ENCODE results near the gene DDX41. TPM values are rescaled to one million over a fixed set of nuclear protein-coding genes. Genes with fewer than 3 reads are reported as not detected.
A peak's percentile ranks its signal among the peaks of the same experiment; 100 is the strongest.

Gene DDX41
- total and polyA plus RNA-seq, 10 of the 15 experiments (the other 5 are each of a cell fraction or from before 2014, with no cell fraction given): 32.7 to 215 (median 93.6) TPM

- TF ChIP-seq TAF1 (IDR thresholded peaks at IDR 0.05; ENCODE audit: borderline replicate concordance, low read depth, low read length) (no peak), IRF4 (IDR thresholded peaks at IDR 0.05; ENCODE audit: low read depth, low read length) (no peak)
Observed at GRCh38 chr5:177555665-177556064, 38.9 kb upstream of the DDX41 start (continued).

- DNase-seq (ENCODE audit: low read depth, low spot score) (no peak), ATAC-seq (no peak), FAIRE-seq (no peak)
- no peak overlapping the region for H3K4me3 ChIP-seq
- H2AFZ ChIP-seq (ENCODE audit: control insufficient read depth, low read depth, low read length): peak overlapping the region; percentile 96; the same call in 1 of the 2 replicates
- H3K4me2 ChIP-seq (ENCODE audit: control insufficient read depth, insufficient read depth): peak overlapping the region; percentile 81; the same call in 1 of the 2 replicates
- WGBS (ENCODE audit: insufficient coverage, insufficient replicate concordance, low lambda C conversion rate, missing lambda C conversion rate): 100% methylated on average over 2 of the region's 2 CpGs
- ChIA-PET RAD21 (ENCODE audit: unreplicated experiment) (no interaction called here), POLR2A (interaction anchor here (1.0 kb wide), 1 partner anchor 18 kb away, joined by 3 read pairs; no protein-coding TSS in a partner anchor), SMC1A (ENCODE audit: uncharacterized antibody, unreplicated experiment) (no interaction called here), CTCF (no interaction called here)
- H3K27ac ChIP-seq (ENCODE audit: control insufficient read depth, insufficient read depth): no peak overlapping the region
- in situ Hi-C loops (cut with MboI): no loop called here
- H3K9ac ChIP-seq (ENCODE audit: control insufficient read depth, insufficient read depth, low read length): no peak overlapping the region
- H3K79me2 ChIP-seq (ENCODE audit: control insufficient read depth, insufficient read depth, low read length): peaks cover 20% of the 10 kb centered on the region
- H3K9me3 ChIP-seq (replicated peaks; ENCODE audit: control insufficient read depth, insufficient read depth, low read length): no peaks in the 10 kb centered on the region
- BruUV-seq (replicated peaks): no TSS peak
- intact Hi-C loops (cut with micrococcal nuclease; ENCODE audit: unreplicated experiment): no loop called here
- peaks cover 8% of the 10 kb centered on the region for H3K4me1 ChIP-seq (ENCODE audit: control insufficient read depth, insufficient read depth, low read length)
- no peaks in the 10 kb centered on the region for H3K27me3 ChIP-seq (replicated peaks in 1 of 2; ENCODE audit: control insufficient read depth in 2 of 2, insufficient read depth in 2 of 2, low read length in 1 of 2)
- 0 out of 4 replicates have a peak, but pooled peaks cover 0 to 3% of the 10 kb centered on the region in 2 experiments for H3K36me3 ChIP-seq (ENCODE audit: control insufficient read depth in 2 of 2, insufficient read depth in 2 of 2, low read length in 1 of 2)
- H4K20me1 ChIP-seq (ENCODE audit: control insufficient read depth, insufficient read depth): no peaks in the 10 kb centered on the region; the same call in 1 of the 2 replicates
- TF ChIP-seq E2F4 (IDR thresholded peaks at IDR 0.05; ENCODE audit: low read depth, low read length) (no peak), ZBTB11 (CRISPR knock-in tag; IDR thresholded peaks at IDR 0.05) (no peak), ZBED1 (IDR thresholded peaks at IDR 0.05; ENCODE audit: borderline replicate concordance) (no peak), JUND (IDR thresholded peaks at IDR 0.05; ENCODE audit: low read depth, low read length) (no peak), RUNX3 (IDR thresholded peaks at IDR 0.05; ENCODE audit: low read length) (no peak), ZSCAN29 (IDR thresholded peaks at IDR 0.05) (no peak), SMC3 (IDR thresholded peaks at IDR 0.05; ENCODE audit: borderline replicate concordance, low read length) (no peak), SREBF1 (IDR thresholded peaks at IDR 0.05; ENCODE audit: low read length) (no peak), SUPT20H (IDR thresholded peaks at IDR 0.05; ENCODE audit: borderline replicate concordance, control insufficient read depth, low read depth, low read length) (no peak), ZBTB4 (CRISPR knock-in tag; IDR thresholded peaks at IDR 0.05) (no peak), RELB (IDR thresholded peaks at IDR 0.05; ENCODE audit: low read depth) (no peak), BCL11A (IDR thresholded peaks at IDR 0.05; ENCODE audit: low read depth, low read length) (no peak), NR2F1 (conservative IDR thresholded peaks at IDR 0.05) (no peak)
Observed at GRCh38 chr5:177555228-177555627, 38.5 kb upstream of the DDX41 start.

All from GM12878 (cell line).